Measurements from ENCODE around the gene LDB2.

LDB2 gene

GRCh38 chr4:16818005-16818404, 80.4 kb downstream of the LDB2 start:
- H3K9ac ChIP-seq (ENCODE audit: low read depth, low read length), result no peak overlapping the region; the same call in 1 of the 2 replicates
- H3K27me3 ChIP-seq (ENCODE audit: insufficient read depth, low read length), result no peaks in the 10 kb centered on the region
- no peak overlapping the region for H3K4me3 ChIP-seq (ENCODE audit: low read length)
- H3K4me1 ChIP-seq (ENCODE audit: insufficient read depth, low read length), result peaks cover 47% of the 10 kb centered on the region; the same call in 1 of the 2 replicates
- H3K36me3 ChIP-seq (ENCODE audit: insufficient read depth, low read depth, low read length), result no peaks in the 10 kb centered on the region; the same call in 1 of the 2 replicates
- H3K9me3 ChIP-seq (ENCODE audit: insufficient read depth, low read depth, low read length), result no peaks in the 10 kb centered on the region
- H3K27ac ChIP-seq (ENCODE audit: low read length), result peak overlapping the region; percentile 13

- no peak overlapping the region for H3K27ac ChIP-seq (ENCODE audit: low read length)
- H3K4me3 ChIP-seq (ENCODE audit: low read length), result peak overlapping the region; percentile 30; the same call in 1 of the 2 replicates
- H3K27me3 ChIP-seq (ENCODE audit: insufficient read depth, low read length), result no peaks in the 10 kb centered on the region
- H3K36me3 ChIP-seq (ENCODE audit: insufficient read depth, low read depth, low read length), result no peaks in the 10 kb centered on the region
- peaks cover 47% of the 10 kb centered on the region; the same call in 1 of the 2 replicates for H3K4me1 ChIP-seq (ENCODE audit: insufficient read depth, low read length)
- H3K9ac ChIP-seq (ENCODE audit: low read depth, low read length), result peak overlapping the region; percentile 16; the same call in 1 of the 2 replicates
- no peaks in the 10 kb centered on the region for H3K9me3 ChIP-seq (ENCODE audit: insufficient read depth, low read depth, low read length)
Observed at GRCh38 chr4:16817286-16817685, 81.2 kb downstream of the LDB2 start.

GRCh38 chr4:16814361-16814760, 84.1 kb downstream of the LDB2 start:
- peaks cover 31% of the 10 kb centered on the region; the same call in 1 of the 2 replicates for H3K4me1 ChIP-seq (ENCODE audit: insufficient read depth, low read length)
- peaks cover 3% of the 10 kb centered on the region for H3K9me3 ChIP-seq (ENCODE audit: insufficient read depth, low read depth, low read length)
- H3K9ac ChIP-seq (ENCODE audit: low read depth, low read length), result no peak overlapping the region
- H3K36me3 ChIP-seq (ENCODE audit: insufficient read depth, low read depth, low read length), result no peaks in the 10 kb centered on the region
- H3K27ac ChIP-seq (ENCODE audit: low read length), result no peak overlapping the region
- H3K4me3 ChIP-seq (ENCODE audit: low read length), result no peak overlapping the region
- H3K27me3 ChIP-seq (ENCODE audit: insufficient read depth, low read length), result no peaks in the 10 kb centered on the region

- Histone ChIP-seq H3K9me3 (ENCODE audit: insufficient read depth, low read depth, low read length) (peaks cover 5% of the 10 kb centered on the region), H3K27ac (ENCODE audit: low read length) (no peak overlapping the region), H3K9ac (ENCODE audit: low read depth, low read length) (no peak overlapping the region), H3K4me1 (ENCODE audit: insufficient read depth, low read length) (peaks cover 11% of the 10 kb centered on the region; the same call in 1 of the 2 replicates), H3K4me3 (ENCODE audit: low read length) (no peak overlapping the region), H3K36me3 (ENCODE audit: insufficient read depth, low read depth, low read length) (no peaks in the 10 kb centered on the region), H3K27me3 (ENCODE audit: insufficient read depth, low read length) (no peaks in the 10 kb centered on the region)
Observed at GRCh38 chr4:16812041-16812440, 86.4 kb downstream of the LDB2 start.

- Histone ChIP-seq H3K9me3 (ENCODE audit: insufficient read depth, low read depth, low read length) (peaks cover 5% of the 10 kb centered on the region), H3K27ac (ENCODE audit: low read length) (no peak overlapping the region), H3K4me3 (ENCODE audit: low read length) (no peak overlapping the region), H3K36me3 (ENCODE audit: insufficient read depth, low read depth, low read length) (no peaks in the 10 kb centered on the region), H3K27me3 (ENCODE audit: insufficient read depth, low read length) (no peaks in the 10 kb centered on the region), H3K4me1 (ENCODE audit: insufficient read depth, low read length) (peaks cover 7% of the 10 kb centered on the region; the same call in 1 of the 2 replicates), H3K9ac (ENCODE audit: low read depth, low read length) (no peak overlapping the region)
Observed at GRCh38 chr4:16809943-16810342, 88.5 kb downstream of the LDB2 start.

GRCh38 chr4:16809064-16809463, 89.4 kb downstream of the LDB2 start:
- H3K36me3 ChIP-seq (ENCODE audit: insufficient read depth, low read depth, low read length), result no peaks in the 10 kb centered on the region
- H3K4me1 ChIP-seq (ENCODE audit: insufficient read depth, low read length), result no peaks in the 10 kb centered on the region; the same call in 1 of the 2 replicates
- H3K27me3 ChIP-seq (ENCODE audit: insufficient read depth, low read length), result no peaks in the 10 kb centered on the region
- H3K9ac ChIP-seq (ENCODE audit: low read depth, low read length), result no peak overlapping the region
- H3K4me3 ChIP-seq (ENCODE audit: low read length), result no peak overlapping the region
- H3K27ac ChIP-seq (ENCODE audit: low read length), result no peak overlapping the region
- peaks cover 5% of the 10 kb centered on the region for H3K9me3 ChIP-seq (ENCODE audit: insufficient read depth, low read depth, low read length)

- Histone ChIP-seq H3K4me1 (ENCODE audit: insufficient read depth, low read length) (no peaks in the 10 kb centered on the region; the same call in 1 of the 2 replicates), H3K9ac (ENCODE audit: low read depth, low read length) (no peak overlapping the region), H3K36me3 (ENCODE audit: insufficient read depth, low read depth, low read length) (no peaks in the 10 kb centered on the region), H3K27ac (ENCODE audit: low read length) (no peak overlapping the region), H3K9me3 (ENCODE audit: insufficient read depth, low read depth, low read length) (peaks cover 5% of the 10 kb centered on the region), H3K27me3 (ENCODE audit: insufficient read depth, low read length) (no peaks in the 10 kb centered on the region), H3K4me3 (ENCODE audit: low read length) (no peak overlapping the region)
Observed at GRCh38 chr4:16807355-16807754, 91.1 kb downstream of the LDB2 start.

GRCh38 chr4:16804581-16804980, 93.9 kb downstream of the LDB2 start:
- no peaks in the 10 kb centered on the region for H3K27me3 ChIP-seq (ENCODE audit: insufficient read depth, low read length)
- H3K4me1 ChIP-seq (ENCODE audit: insufficient read depth, low read length), result no peaks in the 10 kb centered on the region; the same call in 1 of the 2 replicates
- peaks cover 4% of the 10 kb centered on the region for H3K9me3 ChIP-seq (ENCODE audit: insufficient read depth, low read depth, low read length)
- no peak overlapping the region for H3K4me3 ChIP-seq (ENCODE audit: low read length)
- 0 out of 2 replicates have a peak, but pooled peaks cover 4% of the 10 kb centered on the region for H3K36me3 ChIP-seq (ENCODE audit: insufficient read depth, low read depth, low read length)
- H3K27ac ChIP-seq (ENCODE audit: low read length), result no peak overlapping the region
- no peak overlapping the region for H3K9ac ChIP-seq (ENCODE audit: low read depth, low read length)

- H3K27ac ChIP-seq (ENCODE audit: low read length), result no peak overlapping the region
- H3K9me3 ChIP-seq (ENCODE audit: insufficient read depth, low read depth, low read length), result no peaks in the 10 kb centered on the region
- no peaks in the 10 kb centered on the region for H3K4me1 ChIP-seq (ENCODE audit: insufficient read depth, low read length)
Observed at GRCh38 chr4:16802044-16802443, 96.4 kb downstream of the LDB2 start.

GRCh38 chr4:16801356-16801755, 97.1 kb downstream of the LDB2 start:
- H3K9ac ChIP-seq (ENCODE audit: low read depth, low read length), result no peak overlapping the region
- H3K4me1 ChIP-seq (ENCODE audit: insufficient read depth, low read length), result no peaks in the 10 kb centered on the region
- H3K27me3 ChIP-seq (ENCODE audit: insufficient read depth, low read length), result no peaks in the 10 kb centered on the region
- no peak overlapping the region for H3K27ac ChIP-seq (ENCODE audit: low read length)
- H3K4me3 ChIP-seq (ENCODE audit: low read length), result no peak overlapping the region
- H3K9me3 ChIP-seq (ENCODE audit: insufficient read depth, low read depth, low read length), result no peaks in the 10 kb centered on the region
- 0 out of 2 replicates have a peak, but pooled peaks cover 4% of the 10 kb centered on the region for H3K36me3 ChIP-seq (ENCODE audit: insufficient read depth, low read depth, low read length)

More at GRCh38 chr4:16802044-16802443, 96.4 kb downstream of the LDB2 start:
- Histone ChIP-seq H3K4me3 (ENCODE audit: low read length) (no peak overlapping the region), H3K9ac (ENCODE audit: low read depth, low read length) (no peak overlapping the region), H3K36me3 (ENCODE audit: insufficient read depth, low read depth, low read length) (0 out of 2 replicates have a peak, but pooled peaks cover 4% of the 10 kb centered on the region), H3K27me3 (ENCODE audit: insufficient read depth, low read length) (no peaks in the 10 kb centered on the region)

GRCh38 chr4:16794816-16795445, 103.5 kb downstream of the LDB2 start:
- H3K27ac ChIP-seq (ENCODE audit: low read length), result no peak overlapping the region
- no peaks in the 10 kb centered on the region for H3K27me3 ChIP-seq (ENCODE audit: insufficient read depth, low read length)
- no peaks in the 10 kb centered on the region for H3K36me3 ChIP-seq (ENCODE audit: insufficient read depth, low read depth, low read length)
- peaks cover 15% of the 10 kb centered on the region; the same call in 1 of the 2 replicates for H3K4me1 ChIP-seq (ENCODE audit: insufficient read depth, low read length)
- H3K9ac ChIP-seq (ENCODE audit: low read depth, low read length), result no peak overlapping the region
- no peak overlapping the region for H3K4me3 ChIP-seq (ENCODE audit: low read length)
- H3K9me3 ChIP-seq (ENCODE audit: insufficient read depth, low read depth, low read length), result no peaks in the 10 kb centered on the region

- H3K4me3 ChIP-seq (ENCODE audit: low read length), result no peak overlapping the region
- no peaks in the 10 kb centered on the region for H3K27me3 ChIP-seq (ENCODE audit: insufficient read depth, low read length)
- H3K4me1 ChIP-seq (ENCODE audit: insufficient read depth, low read length), result peaks cover 23% of the 10 kb centered on the region; the same call in 1 of the 2 replicates
- no peaks in the 10 kb centered on the region for H3K36me3 ChIP-seq (ENCODE audit: insufficient read depth, low read depth, low read length)
- H3K27ac ChIP-seq (ENCODE audit: low read length), result no peak overlapping the region
- H3K9me3 ChIP-seq (ENCODE audit: insufficient read depth, low read depth, low read length), result no peaks in the 10 kb centered on the region
- no peak overlapping the region for H3K9ac ChIP-seq (ENCODE audit: low read depth, low read length)
Observed at GRCh38 chr4:16791460-16791859, 107.0 kb downstream of the LDB2 start.

All from iPS-20b (cell line).